K562 (cell line): ENCODE data around the gene THADA. TPM values are rescaled to one million over a fixed set of nuclear protein-coding genes. Genes with fewer than 3 reads are reported as not detected.

ENCODE experiments used
- ATAC-seq: fragments of 200-7000 bp; cut with Tn5 transposase; 3 replicates; pipeline ENCODE4 v1.9.1; 2020; ENCODE audit warnings: moderate library complexity
- BruUV-seq: library from RNA; stranded (reverse); fragments of 400-500 nt; replicated peaks from 2 replicates; lab custom pipeline; 2021; lab: Mats Ljungman, UMichigan
- CTCF ChIA-PET: fragments of 300-600 bp; formaldehyde crosslinking; extraction: SDS; loops from one replicate; lab custom pipeline; 2021; ENCODE audit warnings: low intra/inter-chr PET ratio; lab: Yijun Ruan, JAX
- POLR2A ChIA-PET: fragments of 300-600, 350-650 bp; sonication (Branson Sonifier 250); formaldehyde crosslinking; extraction: SDS; loops from one replicate; lab custom pipeline; 2021; ENCODE audit warnings: antibody characterized with exemption, inconsistent platforms; lab: Yijun Ruan, JAX
- DNase-seq, 4 experiments: peaks; one replicate each; pipeline versions ENCODE4 v3.0.0 to v3.0.0-alpha.2; 2011 to 2018; ENCODE audit warnings: low spot score in 3 of 4, mixed read lengths in 3 of 4; ENCODE audit errors: extremely low read depth in 1 of 4
- FAIRE-seq: peaks from 2 replicates; lab custom pipeline; 2011; peaks lifted over from hg19 to GRCh38; lab: Jason Lieb, UNC
- H2AFZ ChIP-seq: 2 replicates; pipeline ENCODE4 v1.6.0; 2011; ENCODE audit warnings: low read depth, low read length, control low read depth, inconsistent platforms
- H3K27ac ChIP-seq: fragments of 200-600 bp; 3 replicates; pipeline ENCODE4 v1.8.0; 2011; ENCODE audit warnings: low read depth, mild to moderate bottlenecking, control low read depth, inconsistent platforms, low read length, moderate library complexity, mixed read lengths; ENCODE audit errors: extremely low read depth
- H3K27me3 ChIP-seq, 2 experiments: fragments of 300-600 bp in 1 of 2; 2 replicates in 1 of 2; 3 replicates in 1 of 2; pipeline versions ENCODE4 v1.6.0 to v1.8.0; 2011; ENCODE audit warnings: inconsistent platforms in 2 of 2, low read length in 2 of 2, mild to moderate bottlenecking in 1 of 2, mixed read lengths in 1 of 2, moderate library complexity in 1 of 2; ENCODE audit not compliant: control insufficient read depth in 2 of 2, insufficient read depth in 2 of 2
- H3K36me3 ChIP-seq: fragments of 300-600 bp; 3 replicates; pipeline ENCODE4 v1.8.0; 2011; ENCODE audit warnings: mild to moderate bottlenecking, low read length, inconsistent platforms; ENCODE audit not compliant: control insufficient read depth, insufficient read depth
- H3K4me1 ChIP-seq, 2 experiments: fragments of 200-600 bp in 1 of 2; replicated peaks in 1 of 2; 2 replicates in 1 of 2; 3 replicates in 1 of 2; pipeline versions ENCODE4 v1.5.1 to v1.8.0; 2011; ENCODE audit warnings: inconsistent platforms in 2 of 2, low read length in 2 of 2, mild to moderate bottlenecking in 1 of 2, mixed read lengths in 1 of 2, moderate library complexity in 1 of 2; ENCODE audit not compliant: control insufficient read depth in 2 of 2, insufficient read depth in 2 of 2
- H3K4me2 ChIP-seq: 2 replicates; pipeline ENCODE4 v1.6.1; 2011; ENCODE audit warnings: low read length, control low read depth, inconsistent platforms, mixed read lengths; ENCODE audit not compliant: insufficient read depth
- H3K4me3 ChIP-seq: fragments of 200-600 bp; sonication (generic), shearing (Covaris generic); 2 replicates; pipeline ENCODE4 v1.5.1; 2016; ENCODE audit warnings: control low read depth, inconsistent platforms
- H3K79me2 ChIP-seq: fragments of 200-600 bp; 3 replicates; pipeline ENCODE4 v1.8.0; 2011; ENCODE audit warnings: low read length, inconsistent platforms; ENCODE audit not compliant: control insufficient read depth, insufficient read depth
- H3K9ac ChIP-seq, 2 experiments: 2 replicates each; pipeline versions ENCODE4 v1.6.0 to v1.6.1; 2011; ENCODE audit warnings: low read depth in 2 of 2, low read length in 2 of 2, control low read depth in 1 of 2, inconsistent platforms in 1 of 2, mild to moderate bottlenecking in 1 of 2, mixed read lengths in 1 of 2; ENCODE audit not compliant: insufficient read depth in 1 of 2
- H3K9me1 ChIP-seq: one replicate; pipeline ENCODE4 v1.6.0; 2011; ENCODE audit warnings: inconsistent platforms, mild to moderate bottlenecking, low read length, moderate library complexity; ENCODE audit not compliant: control insufficient read depth, insufficient read depth
- H3K9me3 ChIP-seq: replicated peaks from 2 replicates; pipeline ENCODE4 v1.5.1; 2011; ENCODE audit warnings: low read depth, low read length, inconsistent platforms; ENCODE audit not compliant: control insufficient read depth, insufficient read depth
- H4K20me1 ChIP-seq: replicated peaks from 2 replicates; pipeline ENCODE4 v1.6.1; 2011; ENCODE audit warnings: low read length, inconsistent platforms, mixed read lengths; ENCODE audit not compliant: control insufficient read depth, insufficient read depth
- ASH1L ChIP-seq: fragments of 450-650 bp; IDR thresholded peaks from 2 replicates; pipeline ENCODE4 v1.6.1; 2018; ENCODE audit warnings: borderline replicate concordance, mild to moderate bottlenecking, low read depth; ENCODE audit not compliant: partially characterized antibody
- CBX2 ChIP-seq: fragments of 200-600 bp; sonication (generic); IDR thresholded peaks from one replicate; pipeline ENCODE4 v1.6.1; 2012; ENCODE audit warnings: mild to moderate bottlenecking, low read length, inconsistent platforms; ENCODE audit not compliant: insufficient read depth, poor library complexity, severe bottlenecking
- FOXK1 ChIP-seq: sonication (generic); formaldehyde crosslinking; IDR thresholded peaks from 2 replicates; pipeline ENCODE4 v1.8.0; 2022; ENCODE audit warnings: missing genetic modification reagents, mild to moderate bottlenecking, borderline replicate concordance
- GABPB1 ChIP-seq: sonication (generic); formaldehyde crosslinking; IDR thresholded peaks from 2 replicates; pipeline ENCODE4 v1.8.0; 2022; ENCODE audit warnings: mild to moderate bottlenecking, missing genetic modification reagents
- GATA2 ChIP-seq: sonication (generic); formaldehyde crosslinking; IDR thresholded peaks from 2 replicates; pipeline ENCODE4 v1.4.0; 2020; ENCODE audit warnings: mild to moderate bottlenecking, missing genetic modification reagents
- JUNB ChIP-seq: fragments of 450-650 bp; formaldehyde crosslinking; conservative IDR thresholded peaks from 2 replicates; pipeline ENCODE4 v1.4.0; 2020; ENCODE audit warnings: mild to moderate bottlenecking
- KAT2B ChIP-seq: IDR thresholded peaks from one replicate; pipeline ENCODE4 v1.6.1; 2012; ENCODE audit warnings: low read depth, mild to moderate bottlenecking, control low read depth, inconsistent platforms, low read length, moderate library complexity
- KLF13 ChIP-seq: fragments of 450-650 bp; IDR thresholded peaks from 2 replicates; pipeline ENCODE4 v1.6.1; 2016; ENCODE audit warnings: missing genetic modification characterization, low read depth, mild to moderate bottlenecking, missing compliant biosample characterization, moderate library complexity, borderline replicate concordance
- NR2C1 ChIP-seq, 2 experiments: fragments of 450-650 bp; IDR thresholded peaks; 2 replicates each; pipeline ENCODE4 v1.6.1; 2017; ENCODE audit warnings: mild to moderate bottlenecking in 2 of 2, antibody characterized with exemption in 1 of 2, inconsistent platforms in 1 of 2, missing compliant biosample characterization in 1 of 2, missing genetic modification characterization in 1 of 2
- RBBP5 ChIP-seq: fragments of 200-600 bp; sonication (generic); IDR thresholded peaks from 2 replicates; pipeline ENCODE4 v1.6.1; 2012; ENCODE audit warnings: borderline replicate concordance, mild to moderate bottlenecking, low read length, control low read depth, inconsistent platforms; ENCODE audit not compliant: insufficient read depth, poor library complexity, severe bottlenecking
- SUPT5H ChIP-seq: fragments of 450-650 bp; IDR thresholded peaks from 2 replicates; pipeline ENCODE4 v1.6.1; 2016
- WGBS: fragments of 100-300 bp; shearing (Covaris generic); methylation state at CpG from one replicate; pipeline ENCODE4 v1.1.6; 2016; ENCODE audit warnings: low coverage, mixed read lengths; ENCODE audit not compliant: insufficient coverage; ENCODE audit errors: missing lambda C conversion rate; 5-methylcytosine and 5-hydroxymethylcytosine counted together
- in situ Hi-C: fragments of 300-500 bp; cut with MboI; formaldehyde crosslinking; loops from 4 replicates; pipeline ENCODE4 v1.15.0; 2018; ENCODE audit warnings: inconsistent platforms, mixed read lengths
- intact Hi-C: fragments of 100-400 bp; cut with micrococcal nuclease; formaldehyde crosslinking; loops from 2 replicates; pipeline ENCODE4 v1.14.2; 2022
- polyA plus RNA-seq, 8 experiments: library from polyadenylated mRNA; depleted of rRNA in 4 of 8; stranded (reverse) in 5 of 8; unstranded in 3 of 8; fragments of >200 nt; fragmentation: Nextera tagmentation in 2 of 8; fragmentation: Illumina TruSeq in 1 of 8; extraction: Ambion mirVana in 2 of 8; extraction: Trizol in 1 of 8; gene quantifications; 2 replicates each; pipeline versions ENCODE4 v1.2.1 to v1.2.3, GENCODE V29; 2011 to 2014; ENCODE audit warnings: inconsistent platforms in 1 of 8, missing spikeins in 1 of 8
- total RNA-seq, 7 experiments: library from RNA; depleted of rRNA in 6 of 7; stranded (reverse); fragments of >200 nt in 6 of 7; fragmentation: Illumina TruSeq in 2 of 7; extraction: Trizol in 2 of 7; gene quantifications; 2 replicates each; pipeline versions ENCODE4 v1.2.1 to v1.2.3, GENCODE V29; 2011 to 2021; ENCODE audit warnings: low replicate concordance in 1 of 7
- TF ChIP-seq, protein P1 (sequence below): sonication (generic); formaldehyde crosslinking; IDR thresholded peaks from 2 replicates; pipeline ENCODE4 v1.8.1; 2022; ENCODE audit warnings: missing genetic modification reagents
- TF ChIP-seq, protein P2 (sequence below): fragments of 450-650 bp; IDR thresholded peaks from 2 replicates; pipeline ENCODE4 v1.6.1; 2014; ENCODE audit warnings: low read depth, mild to moderate bottlenecking, moderate library complexity, borderline replicate concordance
- TF ChIP-seq, protein P3 (sequence below): fragments of 250-450 bp; sonication (Bioruptor Pico); IDR thresholded peaks from 2 replicates; pipeline ENCODE4 v1.6.1; 2021; ENCODE audit warnings: mild to moderate bottlenecking

Gene THADA
- total and polyA plus RNA-seq, 9 of the 15 experiments (the other 6 are each of a cell fraction or from before 2014, with no cell fraction given) = 17.8 to 34.7 (median 31.9) TPM

DNA sequence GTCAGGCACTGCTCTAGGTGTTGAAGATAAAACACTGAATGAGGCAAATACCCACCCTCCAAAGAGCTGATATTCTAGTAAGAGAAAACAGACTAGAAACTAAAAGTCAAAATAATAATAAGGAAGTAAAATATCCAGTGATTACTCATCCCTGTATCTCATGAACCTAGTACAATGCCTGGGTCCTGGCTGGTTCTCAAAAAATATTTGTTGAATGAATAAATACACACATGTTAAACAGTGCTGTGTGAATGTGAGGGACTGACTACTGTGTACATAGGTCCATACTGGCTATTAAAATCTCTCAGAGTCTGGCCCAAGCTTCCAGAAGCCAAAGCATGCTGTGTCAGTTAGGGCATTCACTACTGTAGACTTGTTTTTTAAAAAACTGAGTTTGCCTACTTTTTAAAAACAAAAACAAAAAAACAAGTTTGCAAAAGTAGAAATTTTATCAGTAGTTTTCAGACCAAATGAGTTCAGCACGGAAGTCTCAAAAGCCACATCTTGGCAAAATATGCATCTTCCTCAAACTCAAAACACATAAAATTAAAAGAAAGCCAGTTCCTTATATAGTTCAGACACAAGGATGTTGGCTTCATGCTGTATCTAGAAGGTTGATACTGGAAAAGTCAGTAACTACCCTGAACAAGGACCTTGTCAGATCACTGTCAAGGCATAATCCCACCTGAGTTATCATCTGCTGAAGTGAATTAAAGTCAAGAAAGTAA is 136.2 kb downstream of the THADA start:
- H3K4me1 ChIP-seq = no peaks in the 10 kb centered on the region
- in situ Hi-C loops = no loop called here
- peak; percentile 44 for FAIRE-seq
- ChIA-PET POLR2A (interaction anchor here (0.6 to 0.8 kb wide), 2 partner anchors 57 to 1220 kb away, joined by 3 read pairs; no protein-coding TSS in a partner anchor), CTCF (interaction anchor here (0.6 kb wide), 1 partner anchor 13 kb away, joined by 4 read pairs; no protein-coding TSS in a partner anchor)
- 87% methylated on average over 1 of the region's 1 CpG for WGBS
- intact Hi-C loops = no loop called here
- H3K9ac ChIP-seq = no peak overlapping the region
- H3K79me2 ChIP-seq = no peaks in the 10 kb centered on the region
- H3K27ac ChIP-seq = no peak overlapping the region
- no peaks in the 10 kb centered on the region for H4K20me1 ChIP-seq
- no peak overlapping the region for H3K4me2 ChIP-seq
- no peak for ATAC-seq
- H3K36me3 ChIP-seq = no peaks in the 10 kb centered on the region; the same call in 2 of the 3 replicates
- H3K4me3 ChIP-seq = no peak overlapping the region
- H3K27me3 ChIP-seq = no peaks in the 10 kb centered on the region
- TF ChIP-seq, protein P1, sequence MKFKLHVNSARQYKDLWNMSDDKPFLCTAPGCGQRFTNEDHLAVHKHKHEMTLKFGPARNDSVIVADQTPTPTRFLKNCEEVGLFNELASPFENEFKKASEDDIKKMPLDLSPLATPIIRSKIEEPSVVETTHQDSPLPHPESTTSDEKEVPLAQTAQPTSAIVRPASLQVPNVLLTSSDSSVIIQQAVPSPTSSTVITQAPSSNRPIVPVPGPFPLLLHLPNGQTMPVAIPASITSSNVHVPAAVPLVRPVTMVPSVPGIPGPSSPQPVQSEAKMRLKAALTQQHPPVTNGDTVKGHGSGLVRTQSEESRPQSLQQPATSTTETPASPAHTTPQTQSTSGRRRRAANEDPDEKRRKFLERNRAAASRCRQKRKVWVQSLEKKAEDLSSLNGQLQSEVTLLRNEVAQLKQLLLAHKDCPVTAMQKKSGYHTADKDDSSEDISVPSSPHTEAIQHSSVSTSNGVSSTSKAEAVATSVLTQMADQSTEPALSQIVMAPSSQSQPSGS (CRISPR knock-in tag) = no peak
- no peak for TF ChIP-seq RBBP5
- TF ChIP-seq KLF13 (tag) = no peak
- TF ChIP-seq NR2C1 (IDR thresholded peaks at IDR 0.05) = no peak
- TF ChIP-seq NR2C1 (tag; IDR thresholded peaks at IDR 0.05) = no peak
- no peak for TF ChIP-seq KAT2B
- no peak for TF ChIP-seq FOXK1
- TF ChIP-seq, protein P2, sequence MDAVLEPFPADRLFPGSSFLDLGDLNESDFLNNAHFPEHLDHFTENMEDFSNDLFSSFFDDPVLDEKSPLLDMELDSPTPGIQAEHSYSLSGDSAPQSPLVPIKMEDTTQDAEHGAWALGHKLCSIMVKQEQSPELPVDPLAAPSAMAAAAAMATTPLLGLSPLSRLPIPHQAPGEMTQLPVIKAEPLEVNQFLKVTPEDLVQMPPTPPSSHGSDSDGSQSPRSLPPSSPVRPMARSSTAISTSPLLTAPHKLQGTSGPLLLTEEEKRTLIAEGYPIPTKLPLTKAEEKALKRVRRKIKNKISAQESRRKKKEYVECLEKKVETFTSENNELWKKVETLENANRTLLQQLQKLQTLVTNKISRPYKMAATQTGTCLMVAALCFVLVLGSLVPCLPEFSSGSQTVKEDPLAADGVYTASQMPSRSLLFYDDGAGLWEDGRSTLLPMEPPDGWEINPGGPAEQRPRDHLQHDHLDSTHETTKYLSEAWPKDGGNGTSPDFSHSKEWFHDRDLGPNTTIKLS = no peak
- TF ChIP-seq GATA2 (CRISPR knock-in tag) = no peak
- TF ChIP-seq, protein P3, sequence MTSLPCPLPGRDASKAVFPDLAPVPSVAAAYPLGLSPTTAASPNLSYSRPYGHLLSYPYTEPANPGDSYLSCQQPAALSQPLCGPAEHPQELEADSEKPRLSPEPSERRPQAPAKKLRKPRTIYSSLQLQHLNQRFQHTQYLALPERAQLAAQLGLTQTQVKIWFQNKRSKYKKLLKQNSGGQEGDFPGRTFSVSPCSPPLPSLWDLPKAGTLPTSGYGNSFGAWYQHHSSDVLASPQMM (CRISPR knock-in tag) = no peak
- TF ChIP-seq SUPT5H = no peak
- TF ChIP-seq ASH1L = no peak
- no peak for TF ChIP-seq CBX2
- TF ChIP-seq GABPB1 (CRISPR knock-in tag) = no peak
- no peak for TF ChIP-seq JUNB (CRISPR knock-in tag)
- no peak overlapping the region for H2AFZ ChIP-seq
- H3K9me3 ChIP-seq = no peaks in the 10 kb centered on the region
- no peak for DNase-seq
- BruUV-seq = no TSS peak
- H3K9me1 ChIP-seq = no peaks in the 10 kb centered on the region
